Measurements from ENCODE around the gene ARRB1. TPM values are rescaled to one million over a fixed set of nuclear protein-coding genes. Genes with fewer than 3 reads are reported as not detected.

The ARRB1 gene
- total and polyA plus RNA-seq, 2 of the 13 experiments (the other 11 are each of a cell fraction or from before 2014, with no cell fraction given): 22.5 to 35.7 TPM

DNA sequence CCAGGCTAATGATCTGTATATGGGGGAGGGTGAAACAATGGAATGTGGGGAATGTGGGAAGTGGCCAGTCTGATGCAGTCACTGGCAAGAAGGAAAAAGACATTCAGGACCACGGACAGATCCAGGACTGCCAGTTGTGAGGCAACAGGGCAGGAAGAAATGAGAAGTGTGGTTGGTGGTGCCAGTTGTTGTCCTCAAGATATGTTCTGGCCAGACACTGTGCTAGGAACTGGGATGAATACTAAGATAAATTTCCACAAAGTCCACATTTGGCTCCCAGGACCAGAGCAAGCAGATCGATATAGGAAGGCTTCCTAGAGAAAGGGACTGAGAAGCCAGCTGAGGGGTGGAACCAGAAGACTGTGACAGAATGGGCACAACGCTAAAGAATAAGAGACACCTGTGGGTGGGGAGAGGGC lies 117.7 kb downstream of the ARRB1 start (continued):
- TF ChIP-seq ZNF558 (CRISPR knock-in tag; IDR thresholded peaks at IDR 0.05; ENCODE audit: borderline replicate concordance) (peak; percentile 84; the same call in 1 of the 2 replicates), ATF1 (CRISPR knock-in tag; IDR thresholded peaks at IDR 0.05) (no peak), ZMYM2 (CRISPR knock-in tag; IDR thresholded peaks at IDR 0.05) (no peak), SMARCC2 (IDR thresholded peaks at IDR 0.05) (no peak), MAFF (IDR thresholded peaks at IDR 0.05; ENCODE audit: low read depth, low read length) (no peak), JUNB (CRISPR knock-in tag; IDR thresholded peaks at IDR 0.05; ENCODE audit: borderline replicate concordance) (no peak), CENPX (CRISPR knock-in tag; IDR thresholded peaks at IDR 0.05) (no peak), GATAD1 (CRISPR knock-in tag; IDR thresholded peaks at IDR 0.05) (0 out of 2 replicates have a peak, but pooled peaks have one; percentile 56), ZNF567 (CRISPR knock-in tag; IDR thresholded peaks at IDR 0.05; ENCODE audit: borderline replicate concordance) (no peak), GATAD2A (CRISPR knock-in tag; IDR thresholded peaks at IDR 0.05) (0 out of 2 replicates have a peak, but pooled peaks have one; percentile 23), MBD4 (IDR thresholded peaks at IDR 0.05; ENCODE audit: borderline replicate concordance, low read length) (no peak), KLF15 (CRISPR knock-in tag; IDR thresholded peaks at IDR 0.05; ENCODE audit: borderline replicate concordance) (peak; percentile 40; the same call in 1 of the 2 replicates)
- TF ChIP-seq, protein P1, sequence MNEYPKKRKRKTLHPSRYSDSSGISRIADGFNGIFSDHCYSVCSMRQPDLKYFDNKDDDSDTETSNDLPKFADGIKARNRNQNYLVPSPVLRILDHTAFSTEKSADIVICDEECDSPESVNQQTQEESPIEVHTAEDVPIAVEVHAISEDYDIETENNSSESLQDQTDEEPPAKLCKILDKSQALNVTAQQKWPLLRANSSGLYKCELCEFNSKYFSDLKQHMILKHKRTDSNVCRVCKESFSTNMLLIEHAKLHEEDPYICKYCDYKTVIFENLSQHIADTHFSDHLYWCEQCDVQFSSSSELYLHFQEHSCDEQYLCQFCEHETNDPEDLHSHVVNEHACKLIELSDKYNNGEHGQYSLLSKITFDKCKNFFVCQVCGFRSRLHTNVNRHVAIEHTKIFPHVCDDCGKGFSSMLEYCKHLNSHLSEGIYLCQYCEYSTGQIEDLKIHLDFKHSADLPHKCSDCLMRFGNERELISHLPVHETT (CRISPR knock-in tag; conservative IDR thresholded peaks at IDR 0.05): 0 out of 2 replicates have a peak, but pooled peaks have one; percentile 33
- TF ChIP-seq, protein P2, sequence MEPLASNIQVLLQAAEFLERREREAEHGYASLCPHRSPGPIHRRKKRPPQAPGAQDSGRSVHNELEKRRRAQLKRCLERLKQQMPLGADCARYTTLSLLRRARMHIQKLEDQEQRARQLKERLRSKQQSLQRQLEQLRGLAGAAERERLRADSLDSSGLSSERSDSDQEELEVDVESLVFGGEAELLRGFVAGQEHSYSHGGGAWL (CRISPR knock-in tag; IDR thresholded peaks at IDR 0.05): 0 out of 2 replicates have a peak, but pooled peaks have one; percentile 43
- TF ChIP-seq, protein P3, sequence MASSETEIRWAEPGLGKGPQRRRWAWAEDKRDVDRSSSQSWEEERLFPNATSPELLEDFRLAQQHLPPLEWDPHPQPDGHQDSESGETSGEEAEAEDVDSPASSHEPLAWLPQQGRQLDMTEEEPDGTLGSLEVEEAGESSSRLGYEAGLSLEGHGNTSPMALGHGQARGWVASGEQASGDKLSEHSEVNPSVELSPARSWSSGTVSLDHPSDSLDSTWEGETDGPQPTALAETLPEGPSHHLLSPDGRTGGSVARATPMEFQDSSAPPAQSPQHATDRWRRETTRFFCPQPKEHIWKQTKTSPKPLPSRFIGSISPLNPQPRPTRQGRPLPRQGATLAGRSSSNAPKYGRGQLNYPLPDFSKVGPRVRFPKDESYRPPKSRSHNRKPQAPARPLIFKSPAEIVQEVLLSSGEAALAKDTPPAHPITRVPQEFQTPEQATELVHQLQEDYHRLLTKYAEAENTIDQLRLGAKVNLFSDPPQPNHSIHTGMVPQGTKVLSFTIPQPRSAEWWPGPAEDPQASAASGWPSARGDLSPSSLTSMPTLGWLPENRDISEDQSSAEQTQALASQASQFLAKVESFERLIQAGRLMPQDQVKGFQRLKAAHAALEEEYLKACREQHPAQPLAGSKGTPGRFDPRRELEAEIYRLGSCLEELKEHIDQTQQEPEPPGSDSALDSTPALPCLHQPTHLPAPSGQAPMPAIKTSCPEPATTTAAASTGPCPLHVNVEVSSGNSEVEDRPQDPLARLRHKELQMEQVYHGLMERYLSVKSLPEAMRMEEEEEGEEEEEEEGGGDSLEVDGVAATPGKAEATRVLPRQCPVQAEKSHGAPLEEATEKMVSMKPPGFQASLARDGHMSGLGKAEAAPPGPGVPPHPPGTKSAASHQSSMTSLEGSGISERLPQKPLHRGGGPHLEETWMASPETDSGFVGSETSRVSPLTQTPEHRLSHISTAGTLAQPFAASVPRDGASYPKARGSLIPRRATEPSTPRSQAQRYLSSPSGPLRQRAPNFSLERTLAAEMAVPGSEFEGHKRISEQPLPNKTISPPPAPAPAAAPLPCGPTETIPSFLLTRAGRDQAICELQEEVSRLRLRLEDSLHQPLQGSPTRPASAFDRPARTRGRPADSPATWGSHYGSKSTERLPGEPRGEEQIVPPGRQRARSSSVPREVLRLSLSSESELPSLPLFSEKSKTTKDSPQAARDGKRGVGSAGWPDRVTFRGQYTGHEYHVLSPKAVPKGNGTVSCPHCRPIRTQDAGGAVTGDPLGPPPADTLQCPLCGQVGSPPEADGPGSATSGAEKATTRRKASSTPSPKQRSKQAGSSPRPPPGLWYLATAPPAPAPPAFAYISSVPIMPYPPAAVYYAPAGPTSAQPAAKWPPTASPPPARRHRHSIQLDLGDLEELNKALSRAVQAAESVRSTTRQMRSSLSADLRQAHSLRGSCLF (CRISPR knock-in tag; IDR thresholded peaks at IDR 0.05; ENCODE audit: borderline replicate concordance): peak; percentile 90
- TF ChIP-seq, protein P4, sequence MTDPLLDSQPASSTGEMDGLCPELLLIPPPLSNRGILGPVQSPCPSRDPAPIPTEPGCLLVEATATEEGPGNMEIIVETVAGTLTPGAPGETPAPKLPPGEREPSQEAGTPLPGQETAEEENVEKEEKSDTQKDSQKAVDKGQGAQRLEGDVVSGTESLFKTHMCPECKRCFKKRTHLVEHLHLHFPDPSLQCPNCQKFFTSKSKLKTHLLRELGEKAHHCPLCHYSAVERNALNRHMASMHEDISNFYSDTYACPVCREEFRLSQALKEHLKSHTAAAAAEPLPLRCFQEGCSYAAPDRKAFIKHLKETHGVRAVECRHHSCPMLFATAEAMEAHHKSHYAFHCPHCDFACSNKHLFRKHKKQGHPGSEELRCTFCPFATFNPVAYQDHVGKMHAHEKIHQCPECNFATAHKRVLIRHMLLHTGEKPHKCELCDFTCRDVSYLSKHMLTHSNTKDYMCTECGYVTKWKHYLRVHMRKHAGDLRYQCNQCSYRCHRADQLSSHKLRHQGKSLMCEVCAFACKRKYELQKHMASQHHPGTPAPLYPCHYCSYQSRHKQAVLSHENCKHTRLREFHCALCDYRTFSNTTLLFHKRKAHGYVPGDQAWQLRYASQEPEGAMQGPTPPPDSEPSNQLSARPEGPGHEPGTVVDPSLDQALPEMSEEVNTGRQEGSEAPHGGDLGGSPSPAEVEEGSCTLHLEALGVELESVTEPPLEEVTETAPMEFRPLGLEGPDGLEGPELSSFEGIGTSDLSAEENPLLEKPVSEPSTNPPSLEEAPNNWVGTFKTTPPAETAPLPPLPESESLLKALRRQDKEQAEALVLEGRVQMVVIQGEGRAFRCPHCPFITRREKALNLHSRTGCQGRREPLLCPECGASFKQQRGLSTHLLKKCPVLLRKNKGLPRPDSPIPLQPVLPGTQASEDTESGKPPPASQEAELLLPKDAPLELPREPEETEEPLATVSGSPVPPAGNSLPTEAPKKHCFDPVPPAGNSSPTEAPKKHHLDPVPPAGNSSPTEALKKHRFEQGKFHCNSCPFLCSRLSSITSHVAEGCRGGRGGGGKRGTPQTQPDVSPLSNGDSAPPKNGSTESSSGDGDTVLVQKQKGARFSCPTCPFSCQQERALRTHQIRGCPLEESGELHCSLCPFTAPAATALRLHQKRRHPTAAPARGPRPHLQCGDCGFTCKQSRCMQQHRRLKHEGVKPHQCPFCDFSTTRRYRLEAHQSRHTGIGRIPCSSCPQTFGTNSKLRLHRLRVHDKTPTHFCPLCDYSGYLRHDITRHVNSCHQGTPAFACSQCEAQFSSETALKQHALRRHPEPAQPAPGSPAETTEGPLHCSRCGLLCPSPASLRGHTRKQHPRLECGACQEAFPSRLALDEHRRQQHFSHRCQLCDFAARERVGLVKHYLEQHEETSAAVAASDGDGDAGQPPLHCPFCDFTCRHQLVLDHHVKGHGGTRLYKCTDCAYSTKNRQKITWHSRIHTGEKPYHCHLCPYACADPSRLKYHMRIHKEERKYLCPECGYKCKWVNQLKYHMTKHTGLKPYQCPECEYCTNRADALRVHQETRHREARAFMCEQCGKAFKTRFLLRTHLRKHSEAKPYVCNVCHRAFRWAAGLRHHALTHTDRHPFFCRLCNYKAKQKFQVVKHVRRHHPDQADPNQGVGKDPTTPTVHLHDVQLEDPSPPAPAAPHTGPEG (CRISPR knock-in tag; IDR thresholded peaks at IDR 0.05): 0 out of 2 replicates have a peak, but pooled peaks have one; percentile 63
- TF ChIP-seq, protein P5, sequence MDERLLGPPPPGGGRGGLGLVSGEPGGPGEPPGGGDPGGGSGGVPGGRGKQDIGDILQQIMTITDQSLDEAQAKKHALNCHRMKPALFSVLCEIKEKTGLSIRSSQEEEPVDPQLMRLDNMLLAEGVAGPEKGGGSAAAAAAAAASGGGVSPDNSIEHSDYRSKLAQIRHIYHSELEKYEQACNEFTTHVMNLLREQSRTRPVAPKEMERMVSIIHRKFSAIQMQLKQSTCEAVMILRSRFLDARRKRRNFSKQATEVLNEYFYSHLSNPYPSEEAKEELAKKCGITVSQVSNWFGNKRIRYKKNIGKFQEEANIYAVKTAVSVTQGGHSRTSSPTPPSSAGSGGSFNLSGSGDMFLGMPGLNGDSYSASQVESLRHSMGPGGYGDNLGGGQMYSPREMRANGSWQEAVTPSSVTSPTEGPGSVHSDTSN (CRISPR knock-in tag; IDR thresholded peaks at IDR 0.05): no peak
